HEK293T (cell line): ENCODE data around the gene DHX34.
"Not testable (repeated sequence)": the region's sequence is repeated elsewhere in the genome, so short reads cannot be mapped to it uniquely, and the experiment has no call there.

ENCODE experiments used
- ELF4 ChIP-seq: fragments of 450-650 bp; IDR thresholded peaks from 2 replicates; pipeline ENCODE4 v1.6.1; 2017; ENCODE audit warnings: antibody characterized with exemption
- FOXM1 ChIP-seq: fragments of 450-650 bp; IDR thresholded peaks from 2 replicates; pipeline ENCODE4 v1.6.1; 2017; ENCODE audit warnings: mild to moderate bottlenecking, borderline replicate concordance
- PKNOX1 ChIP-seq: fragments of 450-650 bp; IDR thresholded peaks from 2 replicates; pipeline ENCODE4 v1.6.1; 2016

GRCh38 chr19:47384533-47384932 is 35.4 kb downstream of the DHX34 start:
- TF ChIP-seq FOXM1, ELF4, PKNOX1: not testable (repeated sequence)
